H1 (cell line): Measurements from ENCODE around the gene CCDC88C. TPM values are rescaled to one million over a fixed set of nuclear protein-coding genes. Genes with fewer than 3 reads are reported as not detected.

Source experiments
- CEBPB ChIP-seq: IDR thresholded peaks from 2 replicates; pipeline ENCODE4 v1.6.1; 2012; ENCODE audit warnings: low read depth, low read length
- KDM5A ChIP-seq: fragments of 200-600 bp; IDR thresholded peaks from 2 replicates; pipeline ENCODE4 v1.7.1; 2012; ENCODE audit warnings: mild to moderate bottlenecking, low read length, inconsistent platforms, mixed read lengths
- polyA plus RNA-seq, 7 experiments: library from polyadenylated mRNA; depleted of rRNA in 3 of 7; stranded (reverse) in 5 of 7; unstranded in 2 of 7; fragments of >200 nt in 5 of 7; fragments of 200-250 nt in 2 of 7; gene quantifications; 1 replicate in 5 of 7; 2 replicates in 1 of 7; 4 replicates in 1 of 7; pipeline versions ENCODE4 v1.2.1 to v1.2.3, GENCODE V29; 2011 to 2013; ENCODE audit warnings: missing spikeins in 2 of 7, mixed read lengths in 2 of 7
- total RNA-seq: library from RNA; stranded (reverse); fragmentation: NEBNext Ultra II Directional; extraction: Animal tissue kit (Norgen Biotek cat#: 25700); gene quantifications from 2 replicates; pipeline ENCODE4 v1.2.1, GENCODE V29; 2021
- TF ChIP-seq, protein P1 (sequence below), 3 experiments: IDR thresholded peaks; 1 replicate in 2 of 3; 2 replicates in 1 of 3; pipeline versions ENCODE4 v1.5.1 to v1.6.1; 2011; ENCODE audit warnings: low read length in 3 of 3, mild to moderate bottlenecking in 3 of 3, inconsistent platforms in 2 of 3, low read depth in 1 of 3, moderate library complexity in 1 of 3; ENCODE audit not compliant: insufficient read depth in 1 of 3; ENCODE audit errors: control extremely low read depth in 1 of 3
- TF ChIP-seq, protein P2 (sequence below): IDR thresholded peaks from 2 replicates; pipeline ENCODE4 v1.6.1; 2012; ENCODE audit warnings: inconsistent platforms

The CCDC88C gene
- total and polyA plus RNA-seq, 2 of the 8 experiments (the other 6 are each of a cell fraction or from before 2014, with no cell fraction given) = 10.3 to 57.7 TPM

DNA sequence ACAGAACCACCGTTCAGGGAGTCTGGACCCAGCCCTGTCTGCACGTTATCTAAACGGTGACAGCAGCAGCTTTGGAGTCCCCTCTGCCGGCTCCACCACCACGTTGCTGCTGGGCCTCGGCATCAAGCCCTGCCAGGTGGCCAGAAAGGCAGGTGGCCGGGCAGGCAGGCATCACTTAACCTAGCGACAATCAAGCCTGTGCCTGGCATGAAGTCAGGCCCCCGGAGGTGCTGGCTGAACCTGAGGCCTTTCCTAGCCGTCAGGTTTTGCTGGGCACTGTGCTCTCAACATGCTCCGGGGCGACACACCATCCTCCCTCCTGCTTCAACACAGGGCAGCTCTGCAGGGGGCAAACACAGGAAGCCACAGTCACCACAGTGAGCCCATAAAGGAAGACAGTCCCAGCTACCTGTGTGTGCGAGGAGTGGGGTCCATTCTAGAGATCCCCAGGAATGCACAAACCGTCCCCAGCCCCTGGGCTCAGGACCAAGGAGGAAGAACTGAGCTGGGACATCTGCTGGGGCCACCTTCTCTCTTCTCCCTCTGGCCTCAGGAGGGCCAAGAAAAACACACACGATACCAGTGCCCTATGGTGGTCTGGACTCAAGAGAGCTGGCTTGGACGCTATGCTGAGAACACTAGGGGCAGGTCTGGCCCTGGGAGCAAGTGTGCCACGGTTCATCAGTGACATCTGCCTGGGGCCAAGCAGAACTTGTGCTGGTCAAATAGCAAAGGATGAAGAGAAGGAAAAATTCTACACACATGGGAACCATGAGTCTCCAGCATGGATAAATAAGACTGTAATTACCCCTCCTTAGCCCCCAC lies 44.7 kb downstream of the CCDC88C start (continued):
- TF ChIP-seq, protein P1, sequence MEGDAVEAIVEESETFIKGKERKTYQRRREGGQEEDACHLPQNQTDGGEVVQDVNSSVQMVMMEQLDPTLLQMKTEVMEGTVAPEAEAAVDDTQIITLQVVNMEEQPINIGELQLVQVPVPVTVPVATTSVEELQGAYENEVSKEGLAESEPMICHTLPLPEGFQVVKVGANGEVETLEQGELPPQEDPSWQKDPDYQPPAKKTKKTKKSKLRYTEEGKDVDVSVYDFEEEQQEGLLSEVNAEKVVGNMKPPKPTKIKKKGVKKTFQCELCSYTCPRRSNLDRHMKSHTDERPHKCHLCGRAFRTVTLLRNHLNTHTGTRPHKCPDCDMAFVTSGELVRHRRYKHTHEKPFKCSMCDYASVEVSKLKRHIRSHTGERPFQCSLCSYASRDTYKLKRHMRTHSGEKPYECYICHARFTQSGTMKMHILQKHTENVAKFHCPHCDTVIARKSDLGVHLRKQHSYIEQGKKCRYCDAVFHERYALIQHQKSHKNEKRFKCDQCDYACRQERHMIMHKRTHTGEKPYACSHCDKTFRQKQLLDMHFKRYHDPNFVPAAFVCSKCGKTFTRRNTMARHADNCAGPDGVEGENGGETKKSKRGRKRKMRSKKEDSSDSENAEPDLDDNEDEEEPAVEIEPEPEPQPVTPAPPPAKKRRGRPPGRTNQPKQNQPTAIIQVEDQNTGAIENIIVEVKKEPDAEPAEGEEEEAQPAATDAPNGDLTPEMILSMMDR (IDR thresholded peaks at IDR 0.05; ENCODE audit: control extremely low read depth in 1 of 3, insufficient read depth in 1 of 3, low read depth in 1 of 3, low read length in 3 of 3) = no peak
- TF ChIP-seq KDM5A (no peak), CEBPB (no peak)
- TF ChIP-seq, protein P2, sequence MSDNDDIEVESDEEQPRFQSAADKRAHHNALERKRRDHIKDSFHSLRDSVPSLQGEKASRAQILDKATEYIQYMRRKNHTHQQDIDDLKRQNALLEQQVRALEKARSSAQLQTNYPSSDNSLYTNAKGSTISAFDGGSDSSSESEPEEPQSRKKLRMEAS = no peak
- TF ChIP-seq, all 59 proteins: peak for 0
